Suprapubic skin (tissue), 3 donors: Measurements from ENCODE around the gene RETSAT.

Experiments
- CTCF ChIP-seq, 2 donors: fragments of 200-600 bp in 1 of 2; fragments of 450-650 bp in 1 of 2; sonication (generic) in 1 of 2; IDR thresholded peaks; one replicate each; pipeline ENCODE4 v1.5.1; 2016 to 2019; ENCODE audit warnings: antibody characterized with exemption in 2 of 2, mild to moderate bottlenecking in 1 of 2, moderate library complexity in 1 of 2
- POLR2AphosphoS5 ChIP-seq, 3 donors: sonication (generic); formaldehyde crosslinking; IDR thresholded peaks; one replicate each; pipeline ENCODE4 v1.6.1; 2017; ENCODE audit warnings: antibody characterized with exemption in 3 of 3

- TF ChIP-seq CTCF (IDR thresholded peaks at IDR 0.05) (no peak), POLR2AphosphoS5 (IDR thresholded peaks at IDR 0.05) (no peak)
Observed at GRCh38 chr2:85347599-85347998, 6.7 kb downstream of the RETSAT start.
